Lower leg skin (tissue), 4 donors: Measurements from ENCODE around the gene NCL. TPM values are rescaled to one million over a fixed set of nuclear protein-coding genes. Genes with fewer than 3 reads are reported as not detected.

Source experiments
- DNase-seq, 2 donors: peaks; one replicate each; pipeline ENCODE4 v3.0.0-alpha.2; 2019; ENCODE audit warnings: low spot score in 2 of 2
- H3K4me3 ChIP-seq: fragments of 200-600 bp; sonication (generic); 2 replicates; pipeline ENCODE4 v1.5.1; 2017; ENCODE audit warnings: mild to moderate bottlenecking, low read depth; ENCODE audit not compliant: poor library complexity, severe bottlenecking
- CTCF ChIP-seq, 3 donors: fragments of 450-650 bp; IDR thresholded peaks; one replicate each; pipeline ENCODE4 v1.5.1; 2016; ENCODE audit warnings: antibody characterized with exemption in 3 of 3, mild to moderate bottlenecking in 3 of 3, moderate library complexity in 2 of 3
- POLR2A ChIP-seq, 2 donors: fragments of 450-650 bp; IDR thresholded peaks; one replicate each; pipeline ENCODE4 v1.6.1; 2016 to 2017; ENCODE audit warnings: antibody characterized with exemption in 2 of 2, mild to moderate bottlenecking in 1 of 2, moderate library complexity in 1 of 2
- WGBS, 2 donors: methylation state at CpG; one replicate each; pipeline ENCODE4 v1.1.5; 2018; 5-methylcytosine and 5-hydroxymethylcytosine counted together
- intact Hi-C: fragments of 100-400 bp; cut with DNase I; formaldehyde crosslinking; loops from one replicate; pipeline ENCODE4 v1.15.0; 2023; ENCODE audit warnings: low total_unique reads
- total RNA-seq, 4 donors: library from RNA; depleted of rRNA; stranded (reverse); fragments of >200 nt; gene quantifications; one replicate each; pipeline ENCODE4 v1.1.0, GENCODE V29; 2016

NCL gene
- total RNA-seq, 4 donors from 2014 or later, result 82.4 to 145 (median 115) TPM

DNA sequence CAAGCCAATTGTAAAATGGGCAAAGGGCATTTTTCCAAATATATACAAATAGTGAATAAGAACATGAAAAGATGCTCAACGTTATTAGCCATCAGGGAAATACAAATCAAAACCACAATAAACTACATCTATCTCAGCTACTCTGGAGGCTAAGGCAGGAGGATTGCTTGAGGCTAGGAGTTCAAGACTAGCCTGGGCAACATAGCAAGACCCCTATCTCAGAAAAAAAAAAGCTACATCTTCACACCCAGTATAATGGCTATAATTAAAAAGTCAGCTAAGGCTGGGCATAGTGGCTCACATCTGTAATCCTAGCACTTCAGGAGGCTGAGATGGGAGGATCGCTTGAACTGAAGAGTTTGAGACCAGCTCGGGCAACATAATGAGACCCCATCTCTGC, 12.6 kb upstream of the NCL start:
- intact Hi-C loops, result no loop called here
- no peak for DNase-seq
- TF ChIP-seq POLR2A (IDR thresholded peaks at IDR 0.05) (no peak), CTCF (IDR thresholded peaks at IDR 0.05) (no peak)
- H3K4me3 ChIP-seq, result no peak overlapping the region
- 76 to 79% methylated on average over 3 of the region's 3 CpGs for WGBS, 2 donors

GRCh38 chr2:231475965-231476364, 11.7 kb upstream of the NCL start:
- WGBS, 2 donors, result 61 to 67% methylated on average over 3 of the region's 3 CpGs
- TF ChIP-seq POLR2A (IDR thresholded peaks at IDR 0.05) (no peak), CTCF (IDR thresholded peaks at IDR 0.05) (no peak)
- no peak for DNase-seq

DNA sequence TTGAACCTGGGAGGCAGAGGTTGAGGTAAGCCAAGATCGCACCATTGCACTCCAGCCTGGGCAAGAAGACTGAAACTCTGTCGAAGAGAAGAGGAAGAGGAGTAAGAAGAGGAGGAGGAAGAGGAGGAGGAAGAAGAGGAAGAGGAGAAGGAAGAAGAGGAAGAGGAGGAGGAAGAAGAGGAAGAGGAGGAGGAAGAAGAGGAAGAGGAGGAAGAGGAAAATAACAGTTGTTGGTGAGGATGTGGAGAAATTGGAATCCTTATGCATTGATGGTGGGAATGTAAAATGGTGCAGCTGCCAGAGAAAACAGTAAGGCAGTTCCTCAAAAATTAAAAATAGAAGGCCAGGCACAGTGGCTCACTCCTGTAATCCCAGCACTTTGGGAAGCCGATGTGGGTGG, 8.5 kb upstream of the NCL start:
- intact Hi-C loops, result no loop called here
- TF ChIP-seq POLR2A (IDR thresholded peaks at IDR 0.05), result no peak
- no peak for TF ChIP-seq CTCF (IDR thresholded peaks at IDR 0.05)
- no peak for DNase-seq
- H3K4me3 ChIP-seq, result no peak overlapping the region
- WGBS, 2 donors, result 89 to 92% methylated on average over 3 of the region's 3 CpGs

More at GRCh38 chr2:231475965-231476364, 11.7 kb upstream of the NCL start:
- H3K4me3 ChIP-seq, result no peak overlapping the region
- intact Hi-C loops, result no loop called here

- intact Hi-C loops, result no loop called here
- WGBS, 2 donors, result 63 to 65% methylated on average over 6 of the region's 6 CpGs
- no peak overlapping the region for H3K4me3 ChIP-seq
- no peak for DNase-seq
- TF ChIP-seq CTCF (IDR thresholded peaks at IDR 0.05) (no peak), POLR2A (IDR thresholded peaks at IDR 0.05) (no peak)
These were observed 6.1 kb upstream of the NCL start for GRCh38 chr2:231470246-231470900.

- WGBS, 2 donors, result 53 to 71% methylated on average over 3 of the region's 3 CpGs
These were observed 5.3 kb upstream of the NCL start for GRCh38 chr2:231469583-231469950.

More at GRCh38 chr2:231469583-231469950, 5.3 kb upstream of the NCL start:
- TF ChIP-seq CTCF (IDR thresholded peaks at IDR 0.05) (no peak), POLR2A (IDR thresholded peaks at IDR 0.05) (no peak)
- intact Hi-C loops, result no loop called here
- H3K4me3 ChIP-seq, result no peak overlapping the region
- DNase-seq, result no peak
